A673 (cell line): ENCODE measurements around the gene TRPM8. TPM values are rescaled to one million over a fixed set of nuclear protein-coding genes. Genes with fewer than 3 reads are reported as not detected.

Experiments used
- BruUV-seq: library from RNA; stranded (reverse); fragments of 400-500 nt; replicated peaks from 2 replicates; lab custom pipeline; 2021; lab: Mats Ljungman, UMichigan
- CTCF ChIA-PET: fragments of 300-600 bp; sonication (Branson Sonifier 250); formaldehyde crosslinking; loops from one replicate; lab custom pipeline; 2022; ENCODE audit warnings: antibody characterized with exemption; lab: Charles Lee
- POLR2A ChIA-PET: fragments of 300-600 bp; sonication (Branson Sonifier 250); formaldehyde crosslinking; loops from one replicate; lab custom pipeline; 2022; ENCODE audit warnings: antibody characterized with exemption; ENCODE audit not compliant: low non-redundant PET; lab: Charles Lee
- DNase-seq: peaks from one replicate; pipeline ENCODE4 v3.0.0-alpha.2; 2015; ENCODE audit warnings: low spot score
- H3K27ac ChIP-seq: fragments of 200-600 bp; sonication (generic); 2 replicates; pipeline ENCODE4 v1.5.1; 2016; ENCODE audit warnings: mixed run types, low read depth, mild to moderate bottlenecking, mixed read lengths, antibody characterized with exemption, low read length; ENCODE audit not compliant: poor library complexity, severe bottlenecking
- H3K27me3 ChIP-seq: fragments of 200-600 bp; sonication (generic); replicated peaks from 2 replicates; pipeline ENCODE4 v1.6.1; 2017; ENCODE audit warnings: mixed run types, low read depth, mild to moderate bottlenecking, mixed read lengths, antibody characterized with exemption, low read length; ENCODE audit not compliant: insufficient read depth, poor library complexity
- H3K36me3 ChIP-seq: fragments of 200-600 bp; sonication (generic); 2 replicates; pipeline ENCODE4 v1.6.1; 2016; ENCODE audit warnings: mixed run types, mild to moderate bottlenecking, mixed read lengths, antibody characterized with exemption, low read length; ENCODE audit not compliant: insufficient read depth, poor library complexity, severe bottlenecking
- H3K4me1 ChIP-seq: fragments of 200-600 bp; sonication (generic); 2 replicates; pipeline ENCODE4 v1.6.1; 2017; ENCODE audit warnings: mixed run types, mild to moderate bottlenecking, mixed read lengths, antibody characterized with exemption, low read length; ENCODE audit not compliant: insufficient read depth, poor library complexity, severe bottlenecking
- H3K4me3 ChIP-seq: fragments of 200-600 bp; sonication (generic); 2 replicates; pipeline ENCODE4 v1.5.1; 2016; ENCODE audit warnings: low read depth, mixed run types, mild to moderate bottlenecking, mixed read lengths, low read length; ENCODE audit not compliant: poor library complexity, severe bottlenecking
- H3K9me3 ChIP-seq: fragments of 200-600 bp; sonication (generic); 2 replicates; pipeline ENCODE4 v1.6.1; 2016; ENCODE audit warnings: mixed run types, low read depth, mild to moderate bottlenecking, mixed read lengths, antibody characterized with exemption, low read length; ENCODE audit not compliant: poor library complexity, severe bottlenecking
- EZH2 ChIP-seq: fragments of 200-600 bp; sonication (generic); IDR thresholded peaks from 2 replicates; pipeline ENCODE4 v1.6.1; 2017; ENCODE audit warnings: borderline replicate concordance, low read depth, mild to moderate bottlenecking, mixed read lengths, antibody characterized with exemption, low read length; ENCODE audit not compliant: poor library complexity, severe bottlenecking
- intact Hi-C: fragments of 100-400 bp; cut with micrococcal nuclease; formaldehyde crosslinking; loops from one replicate; pipeline ENCODE4 v1.10.0; 2022; ENCODE audit not compliant: unreplicated experiment
- total RNA-seq: library from RNA; stranded (reverse); gene quantifications from 2 replicates; pipeline ENCODE4 v1.2.3, GENCODE V29; 2021
- TF ChIP-seq, protein P1 (sequence below): fragments of 300-800, 200-600 bp; sonication (generic); conservative IDR thresholded peaks from 2 replicates; pipeline ENCODE4 v1.5.1; 2017; ENCODE audit warnings: low read depth, mild to moderate bottlenecking, antibody characterized with exemption, low read length, moderate library complexity, mixed read lengths

Gene TRPM8
- total RNA-seq, 1 experiment from 2014 or later = 8.9 TPM

DNA sequence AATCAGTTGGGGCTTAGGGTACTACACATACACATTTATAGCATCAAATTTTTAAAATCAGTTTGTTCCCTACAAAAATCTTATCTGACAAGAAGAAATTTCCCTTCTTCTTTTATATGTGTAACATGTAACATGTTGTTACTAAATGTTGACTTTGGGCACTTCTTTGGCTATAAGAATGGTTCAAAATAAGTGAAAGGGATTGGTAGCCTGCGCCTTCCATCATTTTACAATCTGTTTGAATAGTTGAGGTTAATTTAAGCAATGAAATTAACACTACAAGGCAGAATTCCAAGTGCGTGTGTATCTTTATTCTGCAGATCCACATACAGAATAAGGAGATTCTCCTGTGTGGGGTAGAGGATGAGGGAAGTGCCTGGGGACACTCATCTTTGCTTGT is 103.2 kb downstream of the TRPM8 start:
- H3K4me3 ChIP-seq = no peak overlapping the region
- H3K27me3 ChIP-seq = peaks cover 3% of the 10 kb centered on the region
- TF ChIP-seq EZH2 = no peak
- TF ChIP-seq, protein P1, sequence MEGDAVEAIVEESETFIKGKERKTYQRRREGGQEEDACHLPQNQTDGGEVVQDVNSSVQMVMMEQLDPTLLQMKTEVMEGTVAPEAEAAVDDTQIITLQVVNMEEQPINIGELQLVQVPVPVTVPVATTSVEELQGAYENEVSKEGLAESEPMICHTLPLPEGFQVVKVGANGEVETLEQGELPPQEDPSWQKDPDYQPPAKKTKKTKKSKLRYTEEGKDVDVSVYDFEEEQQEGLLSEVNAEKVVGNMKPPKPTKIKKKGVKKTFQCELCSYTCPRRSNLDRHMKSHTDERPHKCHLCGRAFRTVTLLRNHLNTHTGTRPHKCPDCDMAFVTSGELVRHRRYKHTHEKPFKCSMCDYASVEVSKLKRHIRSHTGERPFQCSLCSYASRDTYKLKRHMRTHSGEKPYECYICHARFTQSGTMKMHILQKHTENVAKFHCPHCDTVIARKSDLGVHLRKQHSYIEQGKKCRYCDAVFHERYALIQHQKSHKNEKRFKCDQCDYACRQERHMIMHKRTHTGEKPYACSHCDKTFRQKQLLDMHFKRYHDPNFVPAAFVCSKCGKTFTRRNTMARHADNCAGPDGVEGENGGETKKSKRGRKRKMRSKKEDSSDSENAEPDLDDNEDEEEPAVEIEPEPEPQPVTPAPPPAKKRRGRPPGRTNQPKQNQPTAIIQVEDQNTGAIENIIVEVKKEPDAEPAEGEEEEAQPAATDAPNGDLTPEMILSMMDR = no peak
- no peak overlapping the region for H3K27ac ChIP-seq
- H3K36me3 ChIP-seq = no peaks in the 10 kb centered on the region
- intact Hi-C loops = no loop called here
- no peaks in the 10 kb centered on the region for H3K4me1 ChIP-seq
- DNase-seq = no peak
- CTCF ChIA-PET = no interaction called here
- BruUV-seq = no TSS peak
- POLR2A ChIA-PET = no interaction called here
- no peaks in the 10 kb centered on the region for H3K9me3 ChIP-seq

DNA sequence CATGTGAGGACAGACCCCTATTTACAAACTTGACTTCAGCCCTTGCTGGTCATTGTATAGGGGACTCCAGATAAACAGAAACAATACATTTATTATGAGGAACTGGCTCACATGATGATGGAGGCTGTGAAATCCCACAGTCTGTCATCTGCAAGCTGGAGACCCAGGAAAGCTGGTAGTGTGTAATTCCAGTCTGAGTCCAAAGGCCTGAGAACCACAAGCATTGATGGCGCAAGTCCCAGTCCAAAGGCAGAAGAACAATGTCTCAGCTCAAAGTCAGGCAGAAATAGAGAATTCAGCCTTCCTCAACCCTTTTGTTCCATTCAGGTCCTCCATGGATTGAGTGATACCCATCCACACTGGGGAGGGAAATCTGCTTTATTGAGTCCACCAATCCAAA is 105.3 kb downstream of the TRPM8 start:
- H3K9me3 ChIP-seq = no peaks in the 10 kb centered on the region
- BruUV-seq = no TSS peak
- DNase-seq = no peak
- no peak overlapping the region for H3K27ac ChIP-seq
- H3K27me3 ChIP-seq = peaks cover 17% of the 10 kb centered on the region
- no peaks in the 10 kb centered on the region for H3K36me3 ChIP-seq
- POLR2A ChIA-PET = no interaction called here
- CTCF ChIA-PET = no interaction called here
- intact Hi-C loops = no loop called here
- no peaks in the 10 kb centered on the region for H3K4me1 ChIP-seq
- TF ChIP-seq EZH2 = no peak
- TF ChIP-seq, protein P1 = no peak
- no peak overlapping the region for H3K4me3 ChIP-seq

DNA sequence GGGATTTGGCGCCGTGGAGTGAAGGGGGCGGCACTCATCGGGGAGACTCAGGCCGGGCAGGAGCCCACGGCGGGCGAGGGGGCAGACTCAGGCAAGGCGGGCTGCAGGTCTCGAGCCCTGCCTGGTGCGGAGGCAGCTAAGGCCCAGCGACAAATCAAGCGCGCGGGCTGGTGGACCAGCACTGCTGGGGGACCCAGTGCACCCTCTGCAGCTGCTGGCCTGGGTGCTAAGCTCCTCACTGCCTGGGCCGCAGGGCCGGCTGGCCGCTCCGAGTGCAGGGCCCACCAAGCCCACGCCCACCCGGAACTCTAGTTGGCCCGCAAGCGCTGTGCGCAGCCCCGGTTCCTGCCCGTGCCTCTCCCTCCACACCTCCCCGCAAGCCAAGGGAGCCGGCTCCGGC is 107.1 kb downstream of the TRPM8 start:
- Histone ChIP-seq H3K9me3 (no peaks in the 10 kb centered on the region), H3K27me3 (peaks cover 22% of the 10 kb centered on the region), H3K4me1 (no peaks in the 10 kb centered on the region), H3K36me3 (no peaks in the 10 kb centered on the region), H3K4me3 (no peak overlapping the region), H3K27ac (no peak overlapping the region)
- intact Hi-C loops = no loop called here
- DNase-seq = no peak
- ChIA-PET POLR2A (no interaction called here), CTCF (no interaction called here)
- no TSS peak for BruUV-seq
- TF ChIP-seq, protein P1 = no peak
- TF ChIP-seq EZH2 = no peak
